CD4-positive, alpha-beta T cell treated with Interferon alpha-2 for 1 hour (primary cell): Measurements from ENCODE around the gene L2HGDH.

ENCODE experiments used
- DNase-seq, 2 donors: peaks; one replicate each; pipeline ENCODE4 v3.0.0-alpha.2; 2020 to 2022

The L2HGDH gene

DNA sequence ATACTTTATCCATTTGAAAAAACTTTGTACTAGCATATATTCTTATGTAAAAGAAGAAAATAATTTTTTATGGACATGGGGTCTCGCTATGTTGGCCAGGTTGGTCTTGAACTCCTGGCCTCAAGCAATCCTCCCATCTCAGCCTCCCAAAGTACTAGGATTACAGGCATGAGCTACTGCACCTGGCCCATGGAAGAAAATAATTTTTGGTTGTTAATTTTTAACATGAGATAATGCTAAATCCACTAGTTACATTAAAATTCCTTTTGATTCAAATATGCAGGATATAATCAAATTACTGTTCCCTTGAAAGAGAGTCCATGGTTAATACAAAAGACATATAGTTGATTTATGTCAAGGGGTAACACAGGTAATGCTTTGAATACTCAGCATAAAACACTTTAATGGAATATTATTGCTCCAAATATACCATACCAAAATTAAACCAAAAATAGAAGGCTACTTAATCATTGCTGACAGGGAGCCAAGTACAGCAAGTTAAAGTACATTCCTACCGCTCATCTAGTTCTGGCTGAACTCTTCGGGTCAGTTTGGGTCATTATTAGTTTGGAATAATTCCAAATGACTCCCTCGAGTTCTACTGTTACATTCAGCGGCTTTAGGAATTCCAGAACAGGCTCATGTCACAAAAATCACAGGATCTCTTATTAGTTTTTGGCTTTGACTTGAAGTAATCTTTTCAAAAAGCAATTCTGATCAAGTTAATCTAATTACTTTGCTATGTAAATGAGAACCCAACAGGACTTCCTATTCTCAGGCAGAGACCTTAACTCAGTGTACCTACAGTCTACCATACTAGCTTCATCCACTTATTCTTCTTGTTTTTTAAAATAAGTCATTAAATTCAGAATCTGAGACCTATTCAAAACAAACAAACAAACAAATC lies 86.7 kb downstream of the L2HGDH start:
- DNase-seq: no peak

DNA sequence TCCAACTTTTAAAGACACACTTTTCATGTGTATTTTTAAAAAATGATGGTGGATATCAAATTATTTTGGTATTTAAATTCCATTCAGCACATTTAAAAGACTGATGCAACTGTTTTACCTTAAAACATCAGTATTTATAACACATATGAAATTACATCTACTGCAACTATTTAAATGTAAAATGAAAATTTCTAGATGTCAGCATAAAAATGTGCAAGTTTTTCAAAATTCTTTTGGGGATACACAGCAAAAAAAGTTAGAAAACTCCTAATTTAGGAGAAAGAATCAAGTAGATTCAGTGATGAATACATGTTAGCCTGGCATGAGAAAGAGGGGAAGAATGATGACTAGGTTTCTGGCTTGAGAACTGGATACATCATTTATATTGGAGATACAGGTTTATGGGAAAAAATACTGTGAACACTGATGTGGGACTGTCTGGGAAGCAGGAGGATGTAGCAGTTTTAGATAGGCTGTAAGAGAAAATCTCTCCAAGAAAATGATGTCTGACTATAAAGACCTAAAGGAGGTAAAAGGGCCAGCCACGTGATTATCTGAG lies 89.9 kb downstream of the L2HGDH start:
- no peak for DNase-seq

GRCh38 chr14:50218501-50218900 lies 93.5 kb downstream of the L2HGDH start:
- no peak for DNase-seq

GRCh38 chr14:50215416-50215815 lies 96.6 kb downstream of the L2HGDH start:
- no peak for DNase-seq

DNA sequence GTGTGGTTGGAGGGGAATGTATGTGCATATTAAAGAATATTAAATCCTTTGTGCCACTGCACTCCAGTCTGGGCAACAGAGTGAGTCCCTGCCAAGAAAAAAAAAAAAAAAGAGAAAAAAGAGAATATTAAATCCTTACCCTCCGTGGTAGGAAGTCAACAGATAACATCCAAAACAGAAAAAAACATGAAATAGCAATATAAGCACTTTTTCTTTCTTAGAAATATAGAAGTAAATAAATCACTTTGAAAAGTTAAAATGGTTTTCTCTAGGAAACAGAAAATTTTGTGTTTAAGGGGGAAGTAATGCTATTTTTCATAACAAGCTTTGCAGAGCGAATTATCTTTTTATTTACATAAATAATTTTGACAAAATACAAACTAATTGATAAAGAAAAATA lies 98.2 kb downstream of the L2HGDH start:
- DNase-seq: no peak

DNA sequence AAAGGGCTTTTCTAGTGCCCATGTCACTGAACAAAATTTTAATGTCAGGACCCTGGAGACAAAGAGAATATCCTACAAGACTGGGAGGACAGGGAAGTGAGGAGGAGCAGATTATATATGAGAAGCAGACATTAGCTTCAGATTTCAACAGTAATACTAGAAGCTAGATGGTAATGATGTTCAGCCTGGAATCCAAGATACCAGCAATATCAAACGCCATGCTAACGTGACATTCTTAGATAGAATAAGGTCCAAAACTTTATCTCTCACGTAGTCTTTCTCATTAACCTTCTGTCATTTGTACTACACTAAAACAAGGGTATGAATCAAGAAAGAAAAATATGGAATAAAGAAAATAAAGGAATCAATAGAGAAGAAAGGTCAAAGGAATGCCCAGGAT lies 99.3 kb downstream of the L2HGDH start:
- no peak for DNase-seq

- no peak for DNase-seq
Observed at GRCh38 chr14:50210074-50210473, 102.0 kb downstream of the L2HGDH start.

DNA sequence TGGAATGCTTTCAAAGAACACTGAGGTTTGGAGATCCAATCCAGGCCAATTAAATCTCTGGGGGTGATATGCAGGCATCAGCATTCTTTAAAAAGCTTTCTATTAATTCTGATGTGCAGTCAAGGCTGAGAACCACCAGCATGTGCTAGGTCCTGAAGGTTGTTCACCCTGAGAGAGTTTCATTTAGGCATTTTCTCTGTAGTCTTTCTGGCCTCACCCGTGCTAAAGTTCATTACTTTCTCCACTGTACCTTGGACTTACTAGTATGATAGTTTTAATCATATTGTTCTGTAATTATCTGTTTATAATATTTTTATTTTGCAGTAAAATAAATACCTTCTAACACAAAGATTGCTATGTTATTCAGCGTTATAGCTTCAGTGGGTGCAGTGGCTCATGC lies 113.5 kb downstream of the L2HGDH start:
- DNase-seq: no peak

GRCh38 chr14:50191499-50191898 lies 120.5 kb downstream of the L2HGDH start:
- no peak for DNase-seq
